IPS-NIHi11 (cell line): ENCODE data around the gene UFSP1.
"Not testable (repeated sequence)": the region's sequence is repeated elsewhere in the genome, so short reads cannot be mapped to it uniquely, and the experiment has no call there.

Experiments
- DNase-seq: peaks from one replicate; pipeline ENCODE4 v3.0.0; 2012; ENCODE audit warnings: mixed read lengths, low spot score

The UFSP1 gene

GRCh38 chr7:100859856-100860255, 29.7 kb downstream of the UFSP1 start:
- no peak for DNase-seq

- no peak for DNase-seq
Observed at GRCh38 chr7:100856871-100857282, 32.6 kb downstream of the UFSP1 start.

- no peak for DNase-seq
Observed at GRCh38 chr7:100855515-100855914, 34.0 kb downstream of the UFSP1 start.

GRCh38 chr7:100854899-100855298, 34.6 kb downstream of the UFSP1 start:
- not testable (repeated sequence) for DNase-seq

GRCh38 chr7:100854146-100854895, 35.2 kb downstream of the UFSP1 start:
- no peak for DNase-seq

GRCh38 chr7:100852048-100852872, 37.3 kb downstream of the UFSP1 start, which contains the start of gene SLC12A9:
Gene SLC12A9, plus strand, starts transcription at chr7:100852713. Its CDS starts 1,485 bp downstream, at chr7:100854198.
- peak; percentile 99 for DNase-seq

GRCh38 chr7:100847360-100847759, 42.2 kb downstream of the UFSP1 start:
- DNase-seq: no peak

- DNase-seq: no peak
Observed at GRCh38 chr7:100840470-100841100, 48.9 kb downstream of the UFSP1 start.

- no peak for DNase-seq
Observed at GRCh38 chr7:100839361-100839760, 50.2 kb downstream of the UFSP1 start.
